HL-60 (cell line): ENCODE results near the gene MSI2.

Experiments used
- CTCF ChIP-seq: IDR thresholded peaks from one replicate; pipeline ENCODE4 v1.5.1; 2011; ENCODE audit warnings: low read length, control low read depth, inconsistent platforms; ENCODE audit not compliant: insufficient read depth
- SPI1 ChIP-seq: IDR thresholded peaks from 2 replicates; pipeline ENCODE4 v1.6.1; 2012; ENCODE audit warnings: low read depth, mild to moderate bottlenecking, borderline replicate concordance

DNA sequence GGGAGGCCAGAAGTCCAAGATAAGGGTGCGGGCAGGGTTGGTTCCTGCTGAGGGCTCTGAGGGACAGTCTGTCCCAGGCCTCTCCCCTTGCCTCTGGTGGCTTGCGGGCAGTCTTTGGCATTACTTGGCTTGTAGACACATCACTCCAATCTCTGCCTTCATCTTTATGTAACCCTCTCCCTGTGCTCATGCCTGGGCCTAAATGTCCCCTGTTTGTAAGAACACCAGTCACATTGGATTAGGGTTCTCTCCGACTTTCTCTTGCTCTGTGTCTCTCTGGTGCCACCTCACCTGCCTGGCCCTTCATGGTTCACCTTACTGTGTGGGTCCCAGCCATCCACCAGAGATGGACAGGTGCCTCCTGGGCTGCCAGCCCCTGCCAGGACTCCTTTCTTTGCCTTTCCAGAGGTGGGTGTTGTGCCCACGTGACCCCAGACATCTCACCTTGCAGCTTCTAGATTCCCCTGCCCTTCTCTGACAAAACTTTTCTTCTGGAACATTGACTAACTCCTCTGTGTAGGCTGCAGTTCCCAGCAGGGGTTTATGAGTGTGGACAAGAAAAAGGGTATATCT is 205.8 kb downstream of the MSI2 start:
- TF ChIP-seq CTCF (no peak), SPI1 (no peak)
